NCI-H1417 (cell line): ENCODE measurements around the gene PPP1R10.

Source experiments
- DNase-seq, 3 experiments: peaks; one replicate each; lab custom pipeline; 2025; lab: John Stamatoyannopoulos, UW

The PPP1R10 gene

GRCh38 chr6:30556066-30556905 is 60.8 kb downstream of the PPP1R10 start, which contains the start of gene GNL1:
Gene GNL1, minus strand, starts transcription at chr6:30556489. Its CDS starts 286 bp downstream, at chr6:30556203.
- peak; percentile 88 to 94 (median 91) for DNase-seq

DNA sequence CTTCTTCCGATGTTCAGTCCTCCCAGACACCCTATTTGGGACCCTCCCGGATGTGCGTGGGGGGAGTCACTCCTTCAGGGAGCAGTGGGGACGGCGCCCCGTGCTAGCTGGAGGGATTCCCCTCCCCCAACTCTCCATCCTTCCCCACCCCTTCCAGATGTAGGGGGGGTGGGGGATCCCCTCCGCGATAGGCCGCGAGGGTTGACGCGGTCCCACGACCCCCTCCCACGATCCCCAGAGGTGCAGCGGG is 61.3 kb downstream of the PPP1R10 start:
- peak in 1 of 3 experiments; percentile 22 for DNase-seq

- peak in 2 of 3 experiments; percentile 57 to 64 for DNase-seq
These were observed 61.9 kb downstream of the PPP1R10 start for GRCh38 chr6:30554962-30555815.

- DNase-seq, result no peak
These were observed 62.6 kb downstream of the PPP1R10 start for GRCh38 chr6:30554404-30554803.
